ENCODE data around the gene RPS6KA3. TPM values are rescaled to one million over a fixed set of nuclear protein-coding genes. Genes with fewer than 3 reads are reported as not detected.

Gene RPS6KA3
- total RNA-seq, 1 donor from 2014 or later: 49.5 TPM

DNA sequence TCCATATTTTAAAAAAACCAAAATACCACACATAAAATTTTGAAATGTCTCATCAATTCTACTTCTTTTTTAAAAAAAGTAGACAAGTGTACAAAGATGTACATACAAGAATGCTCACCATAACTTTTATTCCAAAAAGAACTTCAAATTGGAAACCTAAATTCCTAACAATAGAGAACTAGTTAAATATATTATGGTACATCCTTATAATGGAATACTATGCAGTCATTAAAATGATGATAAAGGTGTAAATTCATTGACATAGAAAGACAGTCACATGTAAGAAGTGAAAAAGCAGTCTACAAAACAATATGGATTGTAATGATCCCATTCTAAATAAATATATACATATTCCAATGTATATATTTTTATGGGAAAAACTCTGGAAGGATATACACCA lies 31.0 kb downstream of the RPS6KA3 start:
- Histone ChIP-seq H3K4me3 (ENCODE audit: low read depth, low read length) (no peak overlapping the region), H3K27me3 (ENCODE audit: control insufficient read depth, insufficient read depth, low read length) (no peaks in the 10 kb centered on the region), H3K36me3 (ENCODE audit: control insufficient read depth, insufficient read depth, low read length) (no peaks in the 10 kb centered on the region)
- TF ChIP-seq, protein P1, sequence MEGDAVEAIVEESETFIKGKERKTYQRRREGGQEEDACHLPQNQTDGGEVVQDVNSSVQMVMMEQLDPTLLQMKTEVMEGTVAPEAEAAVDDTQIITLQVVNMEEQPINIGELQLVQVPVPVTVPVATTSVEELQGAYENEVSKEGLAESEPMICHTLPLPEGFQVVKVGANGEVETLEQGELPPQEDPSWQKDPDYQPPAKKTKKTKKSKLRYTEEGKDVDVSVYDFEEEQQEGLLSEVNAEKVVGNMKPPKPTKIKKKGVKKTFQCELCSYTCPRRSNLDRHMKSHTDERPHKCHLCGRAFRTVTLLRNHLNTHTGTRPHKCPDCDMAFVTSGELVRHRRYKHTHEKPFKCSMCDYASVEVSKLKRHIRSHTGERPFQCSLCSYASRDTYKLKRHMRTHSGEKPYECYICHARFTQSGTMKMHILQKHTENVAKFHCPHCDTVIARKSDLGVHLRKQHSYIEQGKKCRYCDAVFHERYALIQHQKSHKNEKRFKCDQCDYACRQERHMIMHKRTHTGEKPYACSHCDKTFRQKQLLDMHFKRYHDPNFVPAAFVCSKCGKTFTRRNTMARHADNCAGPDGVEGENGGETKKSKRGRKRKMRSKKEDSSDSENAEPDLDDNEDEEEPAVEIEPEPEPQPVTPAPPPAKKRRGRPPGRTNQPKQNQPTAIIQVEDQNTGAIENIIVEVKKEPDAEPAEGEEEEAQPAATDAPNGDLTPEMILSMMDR (IDR thresholded peaks at IDR 0.05; ENCODE audit: insufficient read depth, low read length, severe bottlenecking): no peak
- FAIRE-seq: no peak
- DNase-seq (ENCODE audit: low read depth): no peak

- no peak overlapping the region for H3K4me3 ChIP-seq (ENCODE audit: low read depth, low read length)
- FAIRE-seq (no peak), DNase-seq (ENCODE audit: low read depth) (no peak)
- no peaks in the 10 kb centered on the region for H3K36me3 ChIP-seq (ENCODE audit: control insufficient read depth, insufficient read depth, low read length)
- no peaks in the 10 kb centered on the region for H3K27me3 ChIP-seq (ENCODE audit: control insufficient read depth, insufficient read depth, low read length)
- TF ChIP-seq, protein P1 (IDR thresholded peaks at IDR 0.05; ENCODE audit: insufficient read depth, low read length, severe bottlenecking): no peak
Measured at GRCh38 chrX:20233336-20233735, 33.4 kb downstream of the RPS6KA3 start.

DNA sequence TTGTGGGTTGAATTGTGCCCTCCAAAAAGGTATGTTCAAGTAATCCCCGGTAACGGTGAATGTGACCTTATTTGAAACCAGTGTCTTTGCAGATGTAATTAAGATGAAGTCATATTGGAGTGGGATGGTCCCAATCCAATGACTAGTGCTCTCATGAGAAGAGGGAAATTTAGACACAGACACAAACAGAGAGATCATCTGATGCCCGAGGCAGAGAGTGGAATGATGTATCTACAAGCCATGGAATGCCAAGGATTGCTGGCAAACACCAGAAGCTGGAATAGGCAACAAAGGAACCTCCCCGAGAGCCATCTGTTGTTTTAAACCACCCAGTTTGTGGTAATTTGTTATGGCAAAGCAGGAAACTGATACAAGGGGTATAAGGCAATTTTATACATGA lies 35.1 kb downstream of the RPS6KA3 start:
- DNase-seq (ENCODE audit: low read depth) (no peak), FAIRE-seq (no peak)
- TF ChIP-seq, protein P1 (IDR thresholded peaks at IDR 0.05; ENCODE audit: insufficient read depth, low read length, severe bottlenecking): no peak
- H3K4me3 ChIP-seq (ENCODE audit: low read depth, low read length): no peak overlapping the region
- no peaks in the 10 kb centered on the region for H3K27me3 ChIP-seq (ENCODE audit: control insufficient read depth, insufficient read depth, low read length)
- H3K36me3 ChIP-seq (ENCODE audit: control insufficient read depth, insufficient read depth, low read length): no peaks in the 10 kb centered on the region

DNA sequence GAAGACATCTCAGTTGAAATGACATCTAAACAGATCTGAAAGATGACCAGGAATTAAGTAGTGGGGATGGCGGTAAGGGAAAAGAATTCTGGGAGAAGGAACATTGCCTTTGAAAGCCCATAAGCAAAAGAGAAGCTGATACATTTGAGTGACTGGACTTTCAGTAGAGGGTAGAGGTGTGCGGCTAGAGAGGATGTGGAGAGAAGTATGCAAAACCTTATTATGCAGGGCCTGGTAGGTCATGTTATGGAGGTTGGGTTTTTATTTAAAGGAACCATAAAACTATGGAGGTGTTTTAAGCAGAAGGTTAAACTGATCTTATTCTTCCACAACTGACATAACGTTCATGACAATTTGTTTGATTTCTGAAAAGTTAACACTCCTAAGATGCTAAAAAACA lies 36.3 kb downstream of the RPS6KA3 start:
- DNase-seq (ENCODE audit: low read depth) (no peak), FAIRE-seq (no peak)
- Histone ChIP-seq H3K36me3 (ENCODE audit: control insufficient read depth, insufficient read depth, low read length) (no peaks in the 10 kb centered on the region), H3K27me3 (ENCODE audit: control insufficient read depth, insufficient read depth, low read length) (no peaks in the 10 kb centered on the region), H3K4me3 (ENCODE audit: low read depth, low read length) (no peak overlapping the region)
- TF ChIP-seq, protein P1 (IDR thresholded peaks at IDR 0.05; ENCODE audit: insufficient read depth, low read length, severe bottlenecking): no peak

DNA sequence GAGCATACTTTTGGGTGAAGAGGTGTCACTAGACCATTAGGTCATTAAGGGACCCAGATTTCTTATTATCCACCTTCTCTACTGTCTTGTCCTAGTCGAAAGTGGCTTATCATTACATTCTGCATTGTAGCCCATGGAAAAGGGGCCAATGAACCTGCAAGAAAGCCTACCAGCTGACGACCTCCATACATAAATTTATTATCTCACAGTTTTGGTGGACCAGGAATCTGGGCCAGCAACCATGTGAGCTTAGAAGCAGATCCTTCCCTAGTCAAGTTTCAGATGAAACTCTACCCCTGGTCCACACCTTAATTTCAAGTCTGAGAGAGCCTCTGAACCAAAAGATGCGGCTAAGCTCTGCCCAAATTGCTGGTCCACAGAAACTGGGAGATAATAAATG lies 37.6 kb downstream of the RPS6KA3 start:
- Histone ChIP-seq H3K36me3 (ENCODE audit: control insufficient read depth, insufficient read depth, low read length) (no peaks in the 10 kb centered on the region), H3K27me3 (ENCODE audit: control insufficient read depth, insufficient read depth, low read length) (no peaks in the 10 kb centered on the region), H3K4me3 (ENCODE audit: low read depth, low read length) (no peak overlapping the region)
- TF ChIP-seq, protein P1 (IDR thresholded peaks at IDR 0.05; ENCODE audit: insufficient read depth, low read length, severe bottlenecking): no peak
- no peak for DNase-seq (ENCODE audit: low read depth)
- FAIRE-seq: no peak

- TF ChIP-seq, protein P1 (IDR thresholded peaks at IDR 0.05; ENCODE audit: insufficient read depth, low read length, severe bottlenecking): no peak
- Histone ChIP-seq H3K27me3 (ENCODE audit: control insufficient read depth, insufficient read depth, low read length) (no peaks in the 10 kb centered on the region), H3K4me3 (ENCODE audit: low read depth, low read length) (no peak overlapping the region), H3K36me3 (ENCODE audit: control insufficient read depth, insufficient read depth, low read length) (no peaks in the 10 kb centered on the region)
- DNase-seq (ENCODE audit: low read depth) (no peak), FAIRE-seq (no peak)
Measured at GRCh38 chrX:20228245-20228644, 38.5 kb downstream of the RPS6KA3 start.
